Suppressor macrophage (primary cell): Measurements from ENCODE around the gene ZC3H12D.
"Not testable (repeated sequence)": the region's sequence is repeated elsewhere in the genome, so short reads cannot be mapped to it uniquely, and the experiment has no call there.

Source experiments
- DNase-seq, 4 experiments: peaks; one replicate each; pipeline ENCODE4 v3.0.0-alpha.2; 2020 to 2022

Gene ZC3H12D

DNA sequence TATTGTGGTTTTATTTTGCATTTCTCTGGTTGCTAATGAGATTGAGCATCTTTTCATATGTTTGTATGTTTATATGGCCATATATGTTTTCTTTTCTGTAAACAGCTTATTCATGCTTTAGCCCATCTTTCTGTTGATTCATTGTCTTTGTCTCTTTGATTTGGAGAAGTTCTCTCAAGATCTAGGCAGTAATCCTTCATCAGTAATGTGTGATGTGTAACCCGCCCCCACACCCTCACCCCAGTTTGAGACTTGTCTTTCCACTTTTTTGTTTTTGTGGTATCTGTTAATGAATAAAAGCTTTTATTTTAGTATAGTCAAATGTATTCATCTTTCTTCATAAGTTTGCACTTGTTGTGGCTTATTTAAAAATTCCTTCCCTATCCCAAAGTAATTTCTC is 26.0 kb downstream of the ZC3H12D start:
- peak; percentile 24 to 61 (median 52) for DNase-seq

DNA sequence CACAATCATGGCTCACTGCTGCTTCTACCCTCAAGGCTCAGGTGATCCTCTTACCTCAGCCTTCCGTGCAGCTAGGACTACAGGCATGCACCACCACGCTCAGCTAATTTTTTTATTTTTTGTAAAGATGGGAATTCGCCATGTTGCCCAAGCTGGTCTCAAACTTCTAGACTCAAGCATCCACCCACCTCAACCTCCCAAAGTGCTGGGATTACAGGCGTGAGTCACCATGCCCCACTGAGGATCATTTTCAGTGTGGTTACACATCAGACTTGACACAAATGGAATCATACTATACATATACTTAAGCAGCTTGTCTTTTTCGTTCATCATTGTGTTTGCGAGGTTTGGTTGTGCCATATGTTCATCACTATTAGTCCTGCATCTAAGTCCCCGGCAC is 26.6 kb downstream of the ZC3H12D start:
- DNase-seq = peak in 1 of 4 experiments; percentile 21

DNA sequence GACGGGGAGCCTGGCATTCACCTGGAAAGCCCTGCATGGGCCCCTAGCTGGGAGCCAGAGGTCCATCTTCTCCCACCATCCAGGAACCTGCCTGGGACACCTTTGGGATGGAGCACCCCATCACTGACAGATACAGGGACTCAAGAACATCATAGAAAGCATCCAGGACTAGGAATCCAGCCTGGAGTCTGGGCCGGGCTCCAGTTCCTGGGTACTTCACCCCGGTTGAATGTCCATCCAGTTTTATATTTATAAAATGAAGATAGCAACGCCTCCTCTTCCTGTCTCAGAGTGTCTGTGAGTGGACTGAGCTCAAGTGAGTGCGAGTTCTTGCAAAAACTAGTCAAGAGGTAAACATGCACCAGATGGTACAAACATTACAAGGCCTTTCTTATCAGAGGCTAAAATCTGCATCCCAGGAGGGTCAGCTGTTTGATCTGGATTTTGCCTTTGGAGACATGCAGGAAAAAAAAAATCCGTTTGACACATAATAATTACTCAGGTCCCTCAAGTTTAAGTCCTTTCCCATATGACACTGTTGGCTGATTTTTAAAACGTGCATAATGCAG is 27.4 kb downstream of the ZC3H12D start:
- DNase-seq = no peak

DNA sequence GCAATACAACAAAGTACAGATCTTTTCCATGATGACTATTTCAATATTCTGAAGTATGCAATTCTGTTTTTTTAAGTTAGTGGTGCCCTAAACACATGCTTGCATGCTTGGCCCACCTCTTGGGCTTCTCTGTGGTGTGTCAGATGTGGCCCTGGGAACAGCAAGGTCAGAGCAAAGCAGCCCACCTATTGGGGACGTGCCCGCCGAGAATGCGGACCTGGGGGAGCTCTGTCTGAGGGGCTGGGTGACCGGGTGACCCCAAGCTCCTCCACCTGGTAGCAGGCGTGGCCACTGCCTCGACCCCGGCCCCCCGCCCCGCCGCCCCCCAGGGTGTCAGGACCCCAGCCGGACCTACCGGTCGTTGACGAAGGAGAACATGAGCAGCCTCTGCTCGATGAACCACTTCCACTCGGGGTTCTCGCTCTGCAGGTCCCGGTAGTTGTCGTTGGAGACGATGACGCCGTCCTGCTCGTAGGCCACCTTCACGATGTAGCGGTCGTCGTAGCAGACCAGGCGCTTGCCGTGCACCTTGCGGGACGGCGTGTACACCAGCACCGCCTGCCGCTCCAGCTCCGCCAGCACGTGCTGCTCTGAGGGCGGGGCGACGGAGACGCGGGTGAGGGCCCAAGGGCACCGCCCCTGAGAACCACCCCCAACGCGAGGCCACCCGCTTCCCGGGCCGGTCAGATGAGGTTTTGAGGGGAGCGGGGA is 28.3 kb downstream of the ZC3H12D start:
- no peak for DNase-seq

DNA sequence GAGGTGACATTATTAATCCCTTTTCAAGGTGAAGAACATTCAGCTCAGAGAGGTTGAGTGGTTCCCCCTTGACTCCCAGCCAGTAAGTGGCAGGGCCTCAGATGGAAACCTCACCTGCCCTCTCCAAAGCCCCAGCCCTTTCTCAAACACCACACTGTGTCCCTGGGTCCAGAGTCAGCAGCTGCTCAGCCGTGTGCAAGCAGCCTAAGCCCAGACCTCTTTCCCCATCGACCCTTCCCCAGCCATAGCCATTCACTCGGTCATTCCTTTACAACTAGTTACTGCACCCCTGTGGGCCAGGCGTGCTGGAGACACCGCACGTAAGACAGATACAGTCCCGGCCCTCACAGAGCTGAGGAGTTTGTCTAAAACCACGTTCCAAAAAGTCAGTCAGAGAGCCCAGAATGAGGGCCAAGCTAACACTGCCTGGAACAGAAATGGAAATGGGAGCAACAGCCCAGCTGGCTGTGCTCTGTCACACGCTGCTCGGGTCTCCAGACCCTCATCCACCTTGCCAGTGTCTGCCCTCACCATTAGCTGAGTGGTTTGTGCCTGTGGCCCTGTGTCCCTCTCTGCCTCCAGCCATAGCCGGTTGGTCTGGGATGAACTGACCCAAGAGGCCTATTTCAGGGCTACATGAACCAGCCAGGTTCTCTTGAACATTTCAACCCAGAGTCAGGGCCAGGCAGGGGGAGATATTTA is 29.6 kb downstream of the ZC3H12D start:
- no peak for DNase-seq

DNA sequence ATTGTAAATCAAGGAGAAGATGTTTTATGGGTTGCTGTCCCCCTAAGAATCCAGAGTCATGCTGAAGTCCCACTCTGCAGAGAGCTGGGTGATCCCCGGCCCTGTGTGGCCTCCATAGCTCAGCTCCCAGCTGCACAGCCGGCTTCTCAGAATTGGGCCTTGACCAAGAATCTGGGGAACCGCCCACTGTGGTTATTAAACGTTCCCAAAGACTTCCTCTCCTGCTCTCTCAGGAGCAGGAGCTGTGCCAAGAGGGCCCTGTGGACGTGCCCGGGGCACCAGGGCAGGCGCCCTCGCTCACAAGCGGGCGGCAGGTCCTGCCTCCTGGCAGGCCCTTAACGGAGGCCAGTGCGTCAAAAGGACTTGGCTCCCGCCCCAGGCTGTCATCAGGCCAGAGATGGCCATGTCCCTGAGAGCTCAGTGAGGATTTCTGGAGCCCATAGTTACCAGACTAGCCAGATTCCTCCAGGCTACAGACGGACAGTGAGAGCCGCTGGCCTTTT is 30.4 kb downstream of the ZC3H12D start:
- DNase-seq = peak; percentile 76 to 85 (median 82)

DNA sequence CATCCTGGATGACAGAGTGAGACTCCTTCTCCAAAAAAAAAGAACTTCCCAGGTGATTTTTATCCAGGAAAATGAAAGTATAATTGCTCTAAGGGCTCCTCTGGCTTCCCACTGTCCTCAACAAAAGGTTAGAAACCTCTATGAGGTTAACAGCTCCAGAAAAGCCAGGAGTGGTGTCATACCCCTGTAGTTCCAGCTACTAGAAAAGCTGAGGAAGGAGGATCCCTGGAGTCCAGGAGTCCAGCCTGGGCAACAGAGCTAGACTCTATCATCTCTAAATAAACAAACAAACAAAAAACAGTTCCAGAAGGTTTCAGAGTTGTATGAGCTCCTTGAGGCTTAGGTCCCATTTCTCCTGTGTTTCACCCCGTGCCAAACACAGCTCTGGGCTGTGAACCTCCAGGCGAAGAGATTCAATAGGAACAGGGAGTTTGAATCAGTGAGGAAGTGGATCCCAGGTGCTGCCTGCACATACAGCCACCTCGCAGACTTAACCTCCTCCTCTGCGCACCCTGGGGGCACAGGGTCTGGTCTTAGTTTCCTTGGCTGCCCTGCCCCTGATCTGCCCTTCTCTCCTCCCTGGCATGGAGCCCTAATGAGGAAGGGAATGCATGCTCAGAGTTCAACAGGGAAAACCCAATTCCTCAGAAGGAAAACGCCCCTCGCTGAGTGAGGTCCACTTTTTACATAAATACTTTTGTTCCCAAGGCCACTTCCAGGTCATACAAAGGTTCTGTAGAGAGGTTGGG is 31.0 kb downstream of the ZC3H12D start:
- DNase-seq = no peak

DNA sequence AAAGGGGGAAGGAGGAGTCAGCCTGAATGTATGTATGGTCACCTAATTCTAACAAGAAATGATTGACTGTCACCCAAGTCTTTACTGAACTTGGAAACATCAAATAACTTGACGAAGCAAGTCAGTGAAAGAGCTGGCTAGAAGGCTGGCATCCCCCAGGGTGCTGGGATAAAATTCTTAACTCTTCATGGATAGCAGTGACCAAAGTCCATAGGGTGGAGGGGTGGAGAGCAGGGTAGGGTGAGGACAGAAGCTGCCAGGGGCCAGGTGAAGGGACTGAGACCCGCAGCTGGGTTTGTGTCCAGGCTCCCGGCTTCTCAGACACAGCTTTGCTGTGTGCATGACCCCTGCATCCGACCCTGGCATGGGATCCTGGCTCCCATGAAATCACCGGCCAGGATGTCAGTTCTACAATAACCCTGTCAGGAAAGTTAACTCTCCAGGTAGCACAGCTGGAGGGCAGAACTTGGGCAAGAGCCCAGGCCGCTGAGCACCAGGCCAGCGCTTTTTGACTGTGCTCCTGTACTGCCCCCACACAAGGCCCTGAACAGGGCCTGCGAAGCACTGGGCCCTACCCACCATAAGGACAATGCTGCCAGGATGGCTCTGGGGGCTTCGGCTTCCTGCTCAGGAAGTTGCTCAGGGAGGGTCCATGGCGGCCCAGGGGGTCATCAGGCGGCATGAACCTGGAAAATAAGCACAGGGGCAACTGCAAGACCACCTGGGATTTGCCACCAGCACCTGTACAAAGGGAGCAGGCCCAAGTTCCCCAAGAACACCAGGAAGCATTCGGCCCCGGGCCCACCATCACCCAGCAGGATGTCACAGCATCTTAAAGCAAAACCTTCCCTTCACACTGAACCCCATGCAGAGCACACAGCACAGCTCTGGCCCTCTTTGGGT is 32.5 kb downstream of the ZC3H12D start:
- DNase-seq = no peak

DNA sequence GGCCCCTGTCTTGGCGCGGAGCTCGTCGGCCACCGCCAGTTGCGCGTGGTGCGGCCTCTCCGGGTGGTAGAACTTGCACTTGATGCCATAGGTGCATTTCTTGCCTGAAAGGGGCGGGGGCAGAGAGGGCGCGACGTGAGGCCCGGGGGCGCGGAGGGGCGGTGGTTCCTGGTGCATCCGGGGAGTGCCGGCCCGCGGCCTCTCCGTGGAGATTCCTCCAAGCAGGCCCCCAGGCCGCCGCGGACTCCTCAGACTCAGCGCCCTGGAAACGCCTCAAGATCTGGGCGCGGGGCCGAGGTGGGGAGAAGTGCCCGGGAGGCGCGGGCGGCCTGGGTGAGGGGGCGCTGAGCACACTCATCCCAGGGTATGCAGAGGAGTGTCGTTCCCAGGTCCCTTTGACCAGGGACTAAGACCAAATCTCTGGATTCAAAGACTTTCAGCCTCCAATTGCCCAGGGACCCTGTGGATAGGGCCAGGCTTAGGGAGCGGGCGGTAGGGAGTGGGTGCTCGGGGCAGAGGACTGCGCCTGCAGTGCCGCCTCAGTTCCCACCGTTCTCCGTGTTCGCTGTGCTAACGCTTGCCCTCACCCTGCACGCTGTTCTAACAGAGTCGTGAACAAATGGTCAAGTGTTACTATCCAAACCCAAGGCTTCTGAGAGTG is 33.3 kb downstream of the ZC3H12D start:
- DNase-seq = no peak

DNA sequence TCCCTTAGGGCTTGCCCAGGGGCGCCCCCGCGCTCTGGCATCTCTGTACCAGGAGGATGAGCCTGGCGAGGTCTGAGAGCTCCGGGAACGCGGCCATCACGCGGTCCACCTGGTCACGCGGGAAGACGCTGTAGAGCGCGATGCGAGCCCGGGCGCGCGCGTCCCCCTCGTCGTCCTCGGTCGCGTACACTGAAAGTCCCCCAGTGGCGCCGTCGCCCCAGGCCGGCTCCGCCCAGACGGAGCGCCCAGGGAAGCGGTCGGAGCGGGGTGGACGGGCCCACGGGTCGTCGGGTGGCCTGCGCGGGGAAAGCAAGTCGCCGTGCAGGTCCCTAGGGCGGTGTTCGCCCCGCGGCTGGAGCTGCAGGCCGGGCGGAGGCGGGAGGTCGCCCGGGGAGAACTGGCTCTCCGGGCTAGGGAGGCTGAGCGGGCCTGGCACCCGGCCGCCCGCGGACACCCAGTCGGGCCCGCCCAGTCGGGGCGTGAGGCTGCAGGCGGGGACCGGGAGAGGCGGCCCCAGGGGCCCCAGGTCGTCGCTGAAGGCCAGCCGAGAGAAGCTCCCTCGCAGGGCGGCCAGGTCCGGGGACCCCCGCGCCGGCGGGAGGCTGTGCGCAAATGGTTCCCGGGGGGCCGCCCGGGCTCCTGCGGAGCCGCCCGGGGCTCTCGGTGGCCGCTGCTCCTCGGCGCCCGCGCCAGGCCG is 34.0 kb downstream of the ZC3H12D start:
- DNase-seq = peak in 2 of 4 experiments; percentile 54 to 56

DNA sequence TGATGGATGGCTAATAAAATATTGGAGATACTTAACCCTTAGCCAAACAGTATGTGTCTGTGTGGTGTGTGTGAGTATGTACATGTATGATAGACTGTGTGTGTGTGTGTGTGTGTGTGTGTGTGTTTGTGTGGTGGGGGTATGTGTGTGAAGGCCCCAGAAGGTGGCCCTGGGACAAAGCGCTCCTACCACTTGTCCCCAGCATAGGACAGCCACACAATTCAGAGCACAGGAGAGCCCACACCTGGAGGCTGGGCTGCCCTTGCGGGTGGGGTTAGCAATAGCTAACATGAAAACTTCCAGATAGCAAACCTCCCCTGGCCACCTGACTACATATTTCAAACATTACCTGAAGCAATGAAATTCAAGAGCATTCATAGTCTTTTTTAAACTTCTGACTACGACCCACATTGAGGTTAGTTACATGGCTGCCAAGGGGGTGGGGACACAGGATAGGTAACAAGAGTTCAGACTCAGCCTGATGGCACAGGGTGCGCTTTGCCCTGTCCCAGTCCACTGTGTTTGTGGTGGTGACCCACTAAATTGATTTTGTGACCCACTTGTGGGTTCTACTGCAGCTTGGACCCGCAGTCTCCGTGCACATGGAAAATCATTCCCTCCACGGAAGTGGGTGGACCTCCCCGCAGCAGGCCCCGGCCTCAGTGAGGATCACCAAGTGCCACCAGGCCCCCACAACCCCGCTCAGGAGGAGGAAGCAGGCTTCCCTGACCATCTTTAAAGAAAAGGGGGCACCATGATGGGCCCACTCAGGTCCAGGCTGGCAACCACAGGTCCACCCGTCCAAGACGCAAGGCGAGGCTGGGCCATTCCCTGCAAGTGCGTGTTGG is 34.8 kb downstream of the ZC3H12D start:
- DNase-seq = no peak

DNA sequence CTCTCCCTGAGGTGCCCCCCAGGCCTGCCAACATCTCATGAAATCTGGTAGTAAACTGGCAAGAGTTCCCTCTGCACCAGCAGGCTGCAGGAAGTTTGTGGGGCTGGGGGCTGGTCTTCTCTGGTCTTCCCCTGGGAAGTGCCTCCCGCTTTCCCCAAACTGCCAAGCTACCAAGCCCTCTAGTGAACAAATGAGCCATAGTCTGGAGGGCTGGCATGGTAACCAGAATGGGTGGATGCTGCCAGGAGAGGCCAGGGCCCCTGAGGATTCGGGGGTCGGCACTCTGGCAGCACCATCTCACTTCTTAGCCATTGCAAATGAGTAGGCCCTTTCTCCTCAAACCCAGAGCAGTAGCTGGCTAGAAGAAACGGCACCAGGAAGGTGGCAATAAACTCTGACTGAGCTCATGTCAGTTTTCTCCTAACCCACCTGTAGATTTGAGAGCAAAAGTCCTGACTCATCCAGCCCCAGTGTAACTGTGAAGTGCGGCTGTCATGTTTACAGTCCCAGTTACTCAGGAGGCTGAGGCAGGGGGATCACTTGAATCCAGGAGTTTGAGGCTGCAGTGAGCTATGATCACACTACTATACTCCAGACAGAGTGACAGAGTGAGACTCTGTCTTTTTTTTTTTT is 35.9 kb downstream of the ZC3H12D start:
- DNase-seq = no peak

DNA sequence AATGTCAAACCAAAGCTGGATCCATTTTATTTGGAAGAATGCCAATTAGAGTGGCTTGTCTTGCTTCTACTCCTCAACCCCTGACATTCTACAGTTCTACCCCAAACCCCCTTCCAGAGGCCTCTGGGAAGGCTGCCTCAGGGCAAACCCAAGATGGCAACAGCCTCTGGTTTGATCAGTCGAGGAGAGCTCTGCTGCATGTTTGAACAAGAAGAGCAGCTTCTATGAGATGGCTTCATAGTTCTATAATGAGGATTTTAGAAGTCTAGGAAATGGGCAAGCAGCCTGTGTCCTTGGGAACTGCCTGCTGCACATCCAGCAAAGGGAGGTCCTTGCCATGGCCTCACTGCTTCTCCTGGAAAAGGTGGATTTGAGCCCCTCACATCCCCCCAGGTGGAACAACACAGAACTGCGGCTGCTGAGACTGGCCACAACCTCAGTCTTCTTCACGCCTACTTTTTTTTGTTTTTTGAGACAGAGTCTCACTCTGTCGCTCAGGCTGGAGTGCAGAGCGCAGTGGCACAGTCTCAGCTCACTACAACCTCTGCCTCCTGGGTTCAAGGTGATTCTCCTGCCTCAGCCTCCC is 37.9 kb downstream of the ZC3H12D start:
- no peak for DNase-seq

DNA sequence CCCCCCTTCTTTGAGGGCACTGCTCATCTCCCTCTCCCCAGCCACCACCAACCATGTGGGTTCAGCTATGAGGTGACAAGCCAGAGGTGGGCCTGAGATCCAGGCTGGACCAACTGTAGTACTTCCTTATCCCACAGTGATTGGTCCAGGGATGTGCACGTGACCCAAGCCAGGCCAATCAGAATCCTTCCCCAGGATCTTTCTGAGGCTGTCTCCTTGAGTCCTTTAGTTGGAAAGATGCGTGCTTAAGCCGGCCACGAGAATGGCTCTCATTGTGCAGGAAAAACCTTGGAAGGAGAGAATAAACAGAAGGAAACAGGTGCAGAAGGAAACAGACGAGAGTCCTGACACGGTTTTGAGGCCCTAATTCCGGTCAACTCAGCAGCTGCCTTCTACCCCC is 39.2 kb downstream of the ZC3H12D start:
- DNase-seq = no peak

DNA sequence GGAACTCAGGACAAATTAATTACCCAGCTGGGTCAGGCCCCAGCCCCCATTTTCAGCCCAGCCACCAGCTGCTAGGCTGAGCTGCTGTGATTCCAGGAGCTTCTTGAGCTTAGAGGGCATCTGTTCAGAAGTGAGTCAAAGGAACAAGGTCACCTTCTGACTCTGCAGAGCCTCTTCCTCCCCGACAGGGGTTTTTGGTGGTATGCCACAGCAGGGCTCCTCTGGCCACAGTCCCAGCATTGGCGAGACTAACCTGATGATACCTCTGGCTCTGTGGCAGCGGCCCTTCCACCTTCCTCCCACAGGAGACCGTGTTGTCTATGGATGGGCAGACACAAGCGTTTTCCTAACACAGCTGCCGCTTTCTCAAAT is 39.7 kb downstream of the ZC3H12D start:
- no peak for DNase-seq

DNA sequence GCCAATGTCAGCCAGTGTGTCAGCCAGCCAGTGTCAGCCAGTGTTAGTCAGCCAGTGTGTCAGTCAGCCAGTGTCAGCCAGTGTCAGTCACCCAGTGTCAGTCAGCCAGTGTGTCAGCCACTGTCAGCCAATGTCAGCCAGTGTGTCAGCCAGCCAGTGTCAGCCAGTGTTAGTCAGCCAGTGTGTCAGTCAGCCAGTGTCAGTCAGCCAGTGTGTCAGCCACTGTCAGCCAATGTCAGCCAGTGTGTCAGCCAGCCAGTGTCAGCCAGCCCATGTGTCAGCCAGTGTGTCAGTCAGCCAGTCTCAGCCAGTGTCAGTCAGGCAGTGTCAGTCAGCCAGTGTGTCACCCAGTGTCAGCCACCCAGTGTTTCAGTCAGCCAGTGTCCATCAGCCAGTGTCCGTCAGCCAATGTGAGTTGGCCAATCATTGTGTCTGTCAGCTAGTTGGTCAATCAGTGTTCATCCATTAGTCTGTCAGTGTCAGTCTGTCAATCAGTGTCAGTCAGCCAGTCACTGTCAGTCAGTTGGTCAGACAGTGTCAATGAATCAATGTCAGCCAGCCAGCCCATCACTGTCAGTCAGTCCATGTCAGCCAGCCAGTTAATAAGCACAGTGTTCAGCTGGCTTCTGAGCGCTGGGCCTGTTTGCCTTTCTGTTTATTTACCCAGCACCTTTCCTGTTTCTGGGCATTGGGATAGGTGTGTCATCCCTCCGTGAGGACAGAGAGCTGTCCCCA is 40.3 kb downstream of the ZC3H12D start:
- DNase-seq = not testable (repeated sequence)

DNA sequence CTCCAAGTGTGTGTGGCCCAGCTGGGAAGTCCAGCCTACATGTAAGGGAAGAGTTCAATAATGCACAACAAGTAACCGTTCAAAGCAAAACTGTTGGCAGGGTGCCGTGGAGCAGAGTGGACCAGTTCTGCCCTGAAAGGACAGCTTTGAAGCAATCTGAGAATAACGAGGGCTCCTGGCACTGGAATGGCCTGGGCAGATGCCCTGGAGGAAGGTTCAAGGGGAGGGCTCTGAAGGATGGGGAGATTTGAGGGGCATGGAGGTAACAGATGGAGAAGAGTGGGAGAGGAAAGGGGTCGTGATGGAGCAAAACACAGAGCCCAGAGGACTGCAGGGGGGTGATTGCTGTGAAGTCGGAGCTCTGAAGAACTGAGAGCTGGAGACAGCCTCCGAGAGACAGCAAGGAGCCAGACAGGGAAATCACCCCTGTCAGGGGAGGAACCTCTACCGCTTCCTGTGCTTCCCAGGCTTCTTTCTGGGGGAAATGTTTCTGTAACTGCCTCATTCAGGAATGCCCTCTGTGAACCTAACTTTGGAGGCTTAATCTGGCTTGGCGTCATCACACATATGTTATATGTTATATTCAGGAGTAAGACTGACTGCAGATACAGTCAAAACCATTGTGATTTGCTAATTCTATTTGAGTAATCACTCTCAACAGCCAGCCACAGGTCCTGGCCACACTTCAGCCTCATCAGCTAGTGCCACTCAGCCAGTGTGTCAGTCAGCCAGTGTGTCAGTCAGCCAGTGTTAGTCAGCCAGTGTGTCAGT is 41.2 kb downstream of the ZC3H12D start:
- DNase-seq = no peak
